H9 (cell line): Measurements from ENCODE around the gene BCAS4. TPM values are rescaled to one million over a fixed set of nuclear protein-coding genes. Genes with fewer than 3 reads are reported as not detected.

Experiments used
- DNase-seq: peaks from one replicate; pipeline ENCODE4 v3.0.0-alpha.2; 2017
- H2AFZ ChIP-seq: one replicate; pipeline ENCODE4 v1.6.1; 2013; ENCODE audit warnings: mild to moderate bottlenecking, low read length, control low read depth, moderate library complexity
- H2AK5ac ChIP-seq: 2 replicates; pipeline ENCODE4 v1.6.1; 2013; ENCODE audit warnings: low read length, control low read depth, mixed read lengths; ENCODE audit not compliant: insufficient read length
- H2BK120ac ChIP-seq: one replicate; pipeline ENCODE4 v1.6.1; 2013; ENCODE audit warnings: low read depth, mild to moderate bottlenecking, low read length, control low read depth, inconsistent platforms; ENCODE audit not compliant: poor library complexity, severe bottlenecking
- H2BK12ac ChIP-seq: 2 replicates; pipeline ENCODE4 v1.6.1; 2013; ENCODE audit warnings: low read length, control low read depth, mixed read lengths, low read depth; ENCODE audit not compliant: insufficient read length
- H2BK15ac ChIP-seq: 2 replicates; pipeline ENCODE4 v1.6.1; 2013; ENCODE audit warnings: low read depth, low read length, control low read depth
- H2BK20ac ChIP-seq: one replicate; pipeline ENCODE4 v1.6.1; 2013; ENCODE audit warnings: low read depth, mild to moderate bottlenecking, low read length, control low read depth, inconsistent platforms; ENCODE audit not compliant: poor library complexity, severe bottlenecking
- H2BK5ac ChIP-seq: 2 replicates; pipeline ENCODE4 v1.6.1; 2013; ENCODE audit warnings: low read length, control low read depth, mixed read lengths; ENCODE audit not compliant: insufficient read length
- H3K14ac ChIP-seq: 2 replicates; pipeline ENCODE4 v1.6.1; 2013; ENCODE audit warnings: low read length, control low read depth; ENCODE audit not compliant: insufficient read depth
- H3K18ac ChIP-seq: 2 replicates; pipeline ENCODE4 v1.6.1; 2013; ENCODE audit warnings: low read depth, mild to moderate bottlenecking, mixed read lengths, low read length, control low read depth; ENCODE audit not compliant: insufficient read length
- H3K23ac ChIP-seq: 2 replicates; pipeline ENCODE4 v1.6.1; 2013; ENCODE audit warnings: low read length, control low read depth, mixed read lengths, low read depth; ENCODE audit not compliant: insufficient read length
- H3K23me2 ChIP-seq: 2 replicates; pipeline ENCODE4 v1.6.1; 2013; ENCODE audit warnings: low read depth, mild to moderate bottlenecking, mixed read lengths, low read length, control low read depth; ENCODE audit not compliant: insufficient read length, poor library complexity, severe bottlenecking
- H3K27ac ChIP-seq: 2 replicates; pipeline ENCODE4 v1.5.1; 2013; ENCODE audit warnings: low read length, control low read depth, mixed read lengths, low read depth; ENCODE audit not compliant: insufficient read length
- H3K27me3 ChIP-seq: 2 replicates; pipeline ENCODE4 v1.6.1; 2013; ENCODE audit warnings: low read length, control low read depth, inconsistent platforms; ENCODE audit not compliant: insufficient read depth
- H3K4ac ChIP-seq: 2 replicates; pipeline ENCODE4 v1.6.1; 2013; ENCODE audit warnings: low read depth, mild to moderate bottlenecking, control low read depth, inconsistent platforms, low read length, moderate library complexity
- H3K4me1 ChIP-seq: 2 replicates; pipeline ENCODE4 v1.6.1; 2013; ENCODE audit warnings: low read length, control low read depth, inconsistent platforms; ENCODE audit not compliant: insufficient read depth
- H3K4me2 ChIP-seq: 2 replicates; pipeline ENCODE4 v1.6.1; 2013; ENCODE audit warnings: low read length, control low read depth, mixed read lengths; ENCODE audit not compliant: insufficient read length, insufficient read depth
- H3K56ac ChIP-seq: 2 replicates; pipeline ENCODE4 v1.6.1; 2013; ENCODE audit warnings: low read depth, mild to moderate bottlenecking, mixed read lengths, low read length, control low read depth; ENCODE audit not compliant: insufficient read length
- H3K79me1 ChIP-seq: 2 replicates; pipeline ENCODE4 v1.6.1; 2013; ENCODE audit warnings: low read depth, mild to moderate bottlenecking, moderate library complexity, low read length, control low read depth, inconsistent platforms; ENCODE audit not compliant: insufficient read depth, poor library complexity, severe bottlenecking
- H3K79me2 ChIP-seq: 2 replicates; pipeline ENCODE4 v1.6.1; 2013; ENCODE audit warnings: low read length, control low read depth, inconsistent platforms; ENCODE audit not compliant: insufficient read depth
- H3K9ac ChIP-seq: 2 replicates; pipeline ENCODE4 v1.6.1; 2013; ENCODE audit warnings: low read length, control low read depth, mixed read lengths; ENCODE audit not compliant: insufficient read length; ENCODE audit errors: extremely low read depth
- H3K9me3 ChIP-seq: one replicate; pipeline ENCODE4 v1.6.1; 2013; ENCODE audit warnings: low read depth, low read length, inconsistent platforms; ENCODE audit not compliant: control insufficient read depth
- H3T11ph ChIP-seq: one replicate; pipeline ENCODE4 v1.6.1; 2013; ENCODE audit warnings: mild to moderate bottlenecking, low read length, control low read depth, inconsistent platforms
- H4K20me1 ChIP-seq: one replicate; pipeline ENCODE4 v1.6.1; 2013; ENCODE audit not compliant: control insufficient read depth, insufficient read length, insufficient read depth
- H4K5ac ChIP-seq: 2 replicates; pipeline ENCODE4 v1.6.1; 2013; ENCODE audit warnings: low read depth, mild to moderate bottlenecking, mixed read lengths, low read length, control low read depth; ENCODE audit not compliant: insufficient read length
- H4K8ac ChIP-seq: replicated peaks from 2 replicates; pipeline ENCODE4 v1.6.1; 2013; ENCODE audit warnings: low read length, control low read depth, mixed read lengths, low read depth; ENCODE audit not compliant: insufficient read length
- H4K91ac ChIP-seq: 2 replicates; pipeline ENCODE4 v1.6.1; 2013; ENCODE audit warnings: low read depth, mild to moderate bottlenecking, moderate library complexity, mixed read lengths, low read length, control low read depth; ENCODE audit not compliant: insufficient read length
- H3K27ac Mint-ChIP-seq, 3 experiments: 2 replicates in 2 of 3; 3 replicates in 1 of 3; pipeline ENCODE4 v1.8.0; 2020 to 2021; ENCODE audit warnings: mixed read lengths in 3 of 3, mild to moderate bottlenecking in 1 of 3, moderate library complexity in 1 of 3
- H3K27me3 Mint-ChIP-seq: 2 replicates; pipeline ENCODE4 v1.8.0; 2021; ENCODE audit warnings: low read depth, mild to moderate bottlenecking, moderate library complexity, mixed read lengths
- H3K36me3 Mint-ChIP-seq, 3 experiments: 2 replicates in 2 of 3; 3 replicates in 1 of 3; pipeline ENCODE4 v1.8.0; 2020 to 2021; ENCODE audit warnings: low read depth in 3 of 3, mixed read lengths in 3 of 3; ENCODE audit not compliant: insufficient read depth in 1 of 3
- H3K4me1 Mint-ChIP-seq, 2 experiments: 2 replicates each; pipeline ENCODE4 v1.8.0; 2020; ENCODE audit warnings: mixed read lengths in 2 of 2
- H3K4me3 Mint-ChIP-seq, 2 experiments: 2 replicates in 1 of 2; 3 replicates in 1 of 2; pipeline ENCODE4 v1.8.0; 2020 to 2021; ENCODE audit warnings: mild to moderate bottlenecking in 2 of 2, mixed read lengths in 2 of 2, moderate library complexity in 1 of 2
- H3K9me3 Mint-ChIP-seq, 2 experiments: 2 replicates in 1 of 2; 3 replicates in 1 of 2; pipeline ENCODE4 v1.8.0; 2020; ENCODE audit warnings: mild to moderate bottlenecking in 2 of 2, mixed read lengths in 2 of 2, moderate library complexity in 1 of 2
- WGBS: extraction: QIAGEN DNeasy Blood & Tissue Kit; methylation state at CpG from one replicate; pipeline ENCODE4 v1.1.7; 2013; ENCODE audit warnings: missing lambda C conversion rate, low lambda C conversion rate, mixed read lengths; ENCODE audit not compliant: insufficient read length; ENCODE audit errors: extremely low coverage; 5-methylcytosine and 5-hydroxymethylcytosine counted together
- total RNA-seq: library from RNA; stranded (reverse); gene quantifications from 2 replicates; pipeline ENCODE4 v1.2.1, GENCODE V29; 2021
- TF ChIP-seq, protein P1 (sequence below): fragments of 200-600 bp; sonication (generic); conservative IDR thresholded peaks from 3 replicates; pipeline ENCODE4 v1.8.0; 2021; ENCODE audit warnings: antibody characterized with exemption, mild to moderate bottlenecking

Gene BCAS4
- total RNA-seq, 1 experiment from 2014 or later, result 16.9 TPM

DNA sequence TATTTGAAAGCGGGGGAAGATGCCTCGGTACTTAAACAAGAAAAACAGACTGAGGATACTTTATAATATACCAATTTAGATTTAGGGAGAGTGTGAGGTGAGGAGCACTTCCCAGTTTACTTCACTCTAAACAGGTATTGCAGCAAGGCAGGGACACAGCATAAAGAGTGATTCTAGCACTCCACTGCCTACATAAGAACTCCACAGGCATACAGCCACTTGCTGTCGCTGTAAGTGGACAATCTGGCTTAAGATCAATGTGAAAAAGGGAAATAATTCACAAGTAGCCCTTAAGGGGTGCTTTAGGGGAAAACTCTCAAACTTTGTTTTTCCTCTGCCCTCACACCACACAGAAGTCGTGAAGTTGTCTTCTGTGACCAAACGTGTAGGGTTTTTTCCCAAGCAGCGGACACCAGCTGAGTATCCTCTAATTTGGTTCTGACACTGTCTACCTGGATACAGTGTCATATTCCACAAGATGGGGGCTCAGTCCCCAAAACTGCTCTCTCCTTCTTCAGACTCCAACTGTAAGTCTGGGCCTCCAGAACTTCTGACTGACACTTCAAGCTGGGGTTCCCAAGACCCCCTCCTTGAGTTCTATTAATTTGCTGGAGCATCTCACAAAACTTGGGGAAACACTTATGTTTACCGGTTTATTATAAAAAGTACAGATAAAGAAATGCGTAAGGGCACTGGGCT, 127.1 kb downstream of the BCAS4 start:
- Mint-ChIP-seq H3K9me3 (no peaks in the 10 kb centered on the region), H3K27ac (peak overlapping the region; percentile 6 to 62 (median 23); a peak in 3 of 7 replicates), H3K4me3 (no peak overlapping the region), H3K4me1 (peaks cover 50 to 68% of the 10 kb centered on the region in 2 experiments), H3K27me3 (no peaks in the 10 kb centered on the region), H3K36me3 (peaks cover 15 to 65% (median 61%) of the 10 kb centered on the region in 3 experiments; a peak in 6 of 7 replicates)
- Histone ChIP-seq H3K18ac (no peak overlapping the region), H2BK12ac (no peak overlapping the region), H3K4me2 (no peak overlapping the region), H4K5ac (no peak overlapping the region), H2BK20ac (no peak overlapping the region), H3K4ac (no peak overlapping the region), H3T11ph (no peak overlapping the region), H3K14ac (no peak overlapping the region), H3K79me1 (no peaks in the 10 kb centered on the region), H4K91ac (no peak overlapping the region), H3K4me1 (peaks cover 2% of the 10 kb centered on the region; the same call in 1 of the 2 replicates), H3K27me3 (no peaks in the 10 kb centered on the region), H2AFZ (no peak overlapping the region), H2BK5ac (no peak overlapping the region), H2BK15ac (no peak overlapping the region), H3K23me2 (no peaks in the 10 kb centered on the region), H4K8ac (no peak overlapping the region), H3K23ac (no peak overlapping the region), H3K79me2 (peaks cover 86% of the 10 kb centered on the region), H3K9me3 (no peaks in the 10 kb centered on the region), H3K9ac (no peak overlapping the region), H3K27ac (no peak overlapping the region), H3K56ac (no peak overlapping the region), H4K20me1 (no peaks in the 10 kb centered on the region), H2AK5ac (no peak overlapping the region), H2BK120ac (no peak overlapping the region)
- TF ChIP-seq, protein P1, sequence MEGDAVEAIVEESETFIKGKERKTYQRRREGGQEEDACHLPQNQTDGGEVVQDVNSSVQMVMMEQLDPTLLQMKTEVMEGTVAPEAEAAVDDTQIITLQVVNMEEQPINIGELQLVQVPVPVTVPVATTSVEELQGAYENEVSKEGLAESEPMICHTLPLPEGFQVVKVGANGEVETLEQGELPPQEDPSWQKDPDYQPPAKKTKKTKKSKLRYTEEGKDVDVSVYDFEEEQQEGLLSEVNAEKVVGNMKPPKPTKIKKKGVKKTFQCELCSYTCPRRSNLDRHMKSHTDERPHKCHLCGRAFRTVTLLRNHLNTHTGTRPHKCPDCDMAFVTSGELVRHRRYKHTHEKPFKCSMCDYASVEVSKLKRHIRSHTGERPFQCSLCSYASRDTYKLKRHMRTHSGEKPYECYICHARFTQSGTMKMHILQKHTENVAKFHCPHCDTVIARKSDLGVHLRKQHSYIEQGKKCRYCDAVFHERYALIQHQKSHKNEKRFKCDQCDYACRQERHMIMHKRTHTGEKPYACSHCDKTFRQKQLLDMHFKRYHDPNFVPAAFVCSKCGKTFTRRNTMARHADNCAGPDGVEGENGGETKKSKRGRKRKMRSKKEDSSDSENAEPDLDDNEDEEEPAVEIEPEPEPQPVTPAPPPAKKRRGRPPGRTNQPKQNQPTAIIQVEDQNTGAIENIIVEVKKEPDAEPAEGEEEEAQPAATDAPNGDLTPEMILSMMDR, result no peak
- DNase-seq, result no peak
- WGBS, result no CpG with 5 or more reads among the region's 8 CpGs
